Nasal cavity respiratory epithelium epithelial cell of viscerocranial mucosa (primary cell): ENCODE results near the gene FOXD4L1. TPM values are rescaled to one million over a fixed set of nuclear protein-coding genes. Genes with fewer than 3 reads are reported as not detected.

Source experiments
- total RNA-seq: library from RNA; depleted of rRNA; stranded (reverse); fragments of >200 nt; gene quantifications from 2 replicates; pipeline ENCODE4 v1.2.3, GENCODE V29; 2014

FOXD4L1 gene
- under 0.01 and 0.21 TPM in 2 replicates for total RNA-seq

GRCh38 chr2:113498365-113498764 lies at the start of gene FOXD4L1:
Gene FOXD4L1, plus strand, starts transcription at chr2:113498665. Its CDS starts 592 bp downstream, at chr2:113499257.

Other genes with a start within 250 kb of the FOXD4L1 start
- under 0.01 and 1.1 TPM in 2 replicates for gene PAX8, start 219.7 kb upstream of the FOXD4L1 start, total RNA-seq
- gene ZNG1B, start 61.0 kb upstream of the FOXD4L1 start, total RNA-seq, result 30.4 and 45.9 TPM in 2 replicates
- 4.1 and 12.0 TPM in 2 replicates for gene RABL2A, start 128.6 kb downstream of the FOXD4L1 start, total RNA-seq